GM10248 (cell line): Measurements from ENCODE around the gene ZCWPW1.
A peak's percentile ranks its signal among the peaks of the same experiment; 100 is the strongest.
"Not testable (repeated sequence)": the region's sequence is repeated elsewhere in the genome, so short reads cannot be mapped to it uniquely, and the experiment has no call there.

Experiments used
- CTCF ChIA-PET: fragments of 300-600 bp; sonication (Branson Sonifier 250); formaldehyde crosslinking; extraction: SDS; loops from one replicate; lab custom pipeline; 2021; ENCODE audit warnings: antibody characterized with exemption; lab: Yijun Ruan, JAX
- POLR2A ChIA-PET: fragments of 350-650 bp; sonication (Branson Sonifier 250); formaldehyde crosslinking; extraction: SDS; loops from one replicate; lab custom pipeline; 2020; ENCODE audit warnings: antibody characterized with exemption; lab: Yijun Ruan, JAX
- DNase-seq: peaks from one replicate; pipeline ENCODE4 v3.0.0; 2012; ENCODE audit errors: extremely low spot score
- CTCF ChIP-seq: IDR thresholded peaks from 2 replicates; pipeline ENCODE4 v1.5.1; 2012; ENCODE audit warnings: mild to moderate bottlenecking, low read depth; ENCODE audit errors: extremely low read depth, missing control alignments, control extremely low read depth

ZCWPW1 gene

GRCh38 chr7:100446040-100446439, 17.5 kb upstream of the ZCWPW1 start:
- DNase-seq, result no peak
- ChIA-PET POLR2A (interaction anchor here (0.6 kb wide), 1 partner anchor 216 kb away, joined by 3 read pairs; no protein-coding TSS in a partner anchor), CTCF (interaction anchor here (0.8 to 1.3 kb wide), 3 partner anchors 8 to 113 kb away, joined by 3 to 5 read pairs (median 4); no protein-coding TSS in a partner anchor)
- no peak for TF ChIP-seq CTCF

- ChIA-PET CTCF (interaction anchor here (0.9 to 1.3 kb wide), 4 partner anchors 8 to 25 kb away, joined by 3 to 6 read pairs (median 4); no protein-coding TSS in a partner anchor), POLR2A (interaction anchor here (0.8 to 1.4 kb wide), 2 partner anchors 15 kb away, joined by 3 read pairs; partner anchors contain the start of gene MEPCE)
- no peak for TF ChIP-seq CTCF
- peak; percentile 39 for DNase-seq
Measured at GRCh38 chr7:100444311-100445278, 16.1 kb upstream of the ZCWPW1 start.

GRCh38 chr7:100443096-100443840, 14.8 kb upstream of the ZCWPW1 start:
- no peak for TF ChIP-seq CTCF
- ChIA-PET POLR2A (interaction anchor here (0.5 to 1.4 kb wide), 2 partner anchors 13 to 14 kb away, joined by 3 to 5 read pairs; partner anchors contain the start of gene MEPCE), CTCF (interaction anchor here (1.0 kb wide), 1 partner anchor 9 kb away, joined by 3 read pairs; no protein-coding TSS in a partner anchor)
- no peak for DNase-seq

- POLR2A ChIA-PET, result no interaction called here
Measured at GRCh38 chr7:100441641-100442535, 13.4 kb upstream of the ZCWPW1 start.

GRCh38 chr7:100439244-100439643, 10.7 kb upstream of the ZCWPW1 start:
- DNase-seq, POLR2A ChIA-PET: not testable (repeated sequence)
- CTCF ChIA-PET, result interaction anchor here (1.2 to 5.1 kb wide), 3 partner anchors 11 to 266 kb away, joined by 3 to 28 read pairs (median 3); no protein-coding TSS in a partner anchor

More at GRCh38 chr7:100441641-100442535, 13.4 kb upstream of the ZCWPW1 start:
- DNase-seq, result no peak
- CTCF ChIA-PET, result interaction anchor here (1.1 to 1.5 kb wide), 2 partner anchors 8 to 28 kb away, joined by 3 to 4 read pairs; no protein-coding TSS in a partner anchor
- no peak for TF ChIP-seq CTCF

- POLR2A ChIA-PET, DNase-seq: not testable (repeated sequence)
- CTCF ChIA-PET, result interaction anchor here (1.2 to 5.1 kb wide), 3 partner anchors 11 to 267 kb away, joined by 3 to 28 read pairs (median 3); no protein-coding TSS in a partner anchor
Measured at GRCh38 chr7:100438731-100439130, 10.2 kb upstream of the ZCWPW1 start.
